Stomach (tissue), 4 donors: ENCODE data around the gene ALG5.

ENCODE experiments used
- POLR2A ChIP-seq, 4 donors: fragments of 450-650 bp; IDR thresholded peaks; one replicate each; pipeline ENCODE4 v1.6.1; 2016; ENCODE audit warnings: antibody characterized with exemption in 4 of 4, control low read depth in 2 of 4, mild to moderate bottlenecking in 1 of 4, moderate library complexity in 1 of 4
- POLR2AphosphoS5 ChIP-seq, 3 donors: sonication (generic); formaldehyde crosslinking; IDR thresholded peaks; one replicate each; pipeline ENCODE4 v1.6.1; 2016; ENCODE audit warnings: antibody characterized with exemption in 3 of 3
- TF ChIP-seq, protein P1 (sequence below), 7 experiments: fragments of 450-650 bp in 4 of 7; fragments of 200-600 bp in 3 of 7; sonication (generic) in 3 of 7; IDR thresholded peaks; one replicate each; pipeline ENCODE4 v1.5.1; 2016 to 2019; ENCODE audit warnings: antibody characterized with exemption in 7 of 7, control low read depth in 2 of 7, mild to moderate bottlenecking in 1 of 7

- TF ChIP-seq, protein P1, sequence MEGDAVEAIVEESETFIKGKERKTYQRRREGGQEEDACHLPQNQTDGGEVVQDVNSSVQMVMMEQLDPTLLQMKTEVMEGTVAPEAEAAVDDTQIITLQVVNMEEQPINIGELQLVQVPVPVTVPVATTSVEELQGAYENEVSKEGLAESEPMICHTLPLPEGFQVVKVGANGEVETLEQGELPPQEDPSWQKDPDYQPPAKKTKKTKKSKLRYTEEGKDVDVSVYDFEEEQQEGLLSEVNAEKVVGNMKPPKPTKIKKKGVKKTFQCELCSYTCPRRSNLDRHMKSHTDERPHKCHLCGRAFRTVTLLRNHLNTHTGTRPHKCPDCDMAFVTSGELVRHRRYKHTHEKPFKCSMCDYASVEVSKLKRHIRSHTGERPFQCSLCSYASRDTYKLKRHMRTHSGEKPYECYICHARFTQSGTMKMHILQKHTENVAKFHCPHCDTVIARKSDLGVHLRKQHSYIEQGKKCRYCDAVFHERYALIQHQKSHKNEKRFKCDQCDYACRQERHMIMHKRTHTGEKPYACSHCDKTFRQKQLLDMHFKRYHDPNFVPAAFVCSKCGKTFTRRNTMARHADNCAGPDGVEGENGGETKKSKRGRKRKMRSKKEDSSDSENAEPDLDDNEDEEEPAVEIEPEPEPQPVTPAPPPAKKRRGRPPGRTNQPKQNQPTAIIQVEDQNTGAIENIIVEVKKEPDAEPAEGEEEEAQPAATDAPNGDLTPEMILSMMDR (IDR thresholded peaks at IDR 0.05) = no peak
- TF ChIP-seq POLR2A (IDR thresholded peaks at IDR 0.05) (no peak), POLR2AphosphoS5 (IDR thresholded peaks at IDR 0.05) (no peak)
Measured at GRCh38 chr13:36907266-36907665, 91.9 kb downstream of the ALG5 start.
